ENCODE measurements around the gene FRAT2.
A peak's percentile ranks its signal among the peaks of the same experiment; 100 is the strongest.

The FRAT2 gene

DNA sequence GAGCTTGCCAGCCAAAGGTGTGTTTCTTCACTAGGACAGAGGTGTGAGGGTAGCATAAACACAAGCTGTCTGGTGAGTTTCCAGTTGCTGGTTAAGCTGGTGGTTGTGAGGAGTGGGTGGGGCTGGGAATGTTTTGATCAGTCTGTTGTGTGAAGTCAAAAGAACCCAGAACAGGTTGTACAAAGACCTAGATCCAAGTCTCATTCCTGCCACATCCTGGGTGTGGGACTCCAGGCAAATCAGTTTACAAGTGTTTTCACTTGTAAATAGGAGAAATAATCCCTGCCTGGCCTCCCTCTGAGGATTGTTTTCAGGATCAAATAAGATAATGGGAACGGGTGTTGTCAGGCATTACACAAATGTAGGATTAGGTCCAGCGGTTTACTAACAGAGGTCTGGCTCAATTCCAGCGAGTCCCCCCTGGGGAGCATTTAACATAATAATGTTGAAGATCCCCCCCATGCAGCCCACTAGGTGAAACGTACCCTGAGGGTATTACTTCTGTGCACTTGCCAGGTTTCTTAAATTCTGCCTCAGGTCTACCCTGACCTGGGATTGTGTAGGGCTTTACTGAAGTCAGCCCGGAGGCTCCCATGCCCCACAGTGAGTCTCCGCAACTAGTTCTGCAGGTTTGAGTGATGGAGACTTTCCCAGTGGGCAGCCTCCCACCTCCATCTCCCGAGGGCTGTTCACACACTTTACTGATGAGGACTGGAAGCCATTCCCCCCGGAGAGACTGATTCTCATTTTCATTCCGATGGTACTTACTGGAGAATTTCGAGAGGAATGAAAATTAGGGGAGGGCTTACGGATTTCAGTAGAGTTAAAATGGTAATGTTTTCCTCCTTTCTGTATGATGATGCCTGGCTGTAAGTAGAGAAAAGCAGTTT, 2.7 kb upstream of the FRAT2 start:
- H3K4me3 ChIP-seq (ENCODE audit: low read depth, low read length): no peak overlapping the region
- TF ChIP-seq MYC (IDR thresholded peaks at IDR 0.05; ENCODE audit: low read depth, low read length) (no peak), POLR2A (IDR thresholded peaks at IDR 0.05; ENCODE audit: extremely low read depth, insufficient read length) (no peak)
- TF ChIP-seq, protein P1, sequence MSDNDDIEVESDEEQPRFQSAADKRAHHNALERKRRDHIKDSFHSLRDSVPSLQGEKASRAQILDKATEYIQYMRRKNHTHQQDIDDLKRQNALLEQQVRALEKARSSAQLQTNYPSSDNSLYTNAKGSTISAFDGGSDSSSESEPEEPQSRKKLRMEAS (IDR thresholded peaks at IDR 0.05; ENCODE audit: low read depth, low read length): no peak
- TF ChIP-seq, protein P2, sequence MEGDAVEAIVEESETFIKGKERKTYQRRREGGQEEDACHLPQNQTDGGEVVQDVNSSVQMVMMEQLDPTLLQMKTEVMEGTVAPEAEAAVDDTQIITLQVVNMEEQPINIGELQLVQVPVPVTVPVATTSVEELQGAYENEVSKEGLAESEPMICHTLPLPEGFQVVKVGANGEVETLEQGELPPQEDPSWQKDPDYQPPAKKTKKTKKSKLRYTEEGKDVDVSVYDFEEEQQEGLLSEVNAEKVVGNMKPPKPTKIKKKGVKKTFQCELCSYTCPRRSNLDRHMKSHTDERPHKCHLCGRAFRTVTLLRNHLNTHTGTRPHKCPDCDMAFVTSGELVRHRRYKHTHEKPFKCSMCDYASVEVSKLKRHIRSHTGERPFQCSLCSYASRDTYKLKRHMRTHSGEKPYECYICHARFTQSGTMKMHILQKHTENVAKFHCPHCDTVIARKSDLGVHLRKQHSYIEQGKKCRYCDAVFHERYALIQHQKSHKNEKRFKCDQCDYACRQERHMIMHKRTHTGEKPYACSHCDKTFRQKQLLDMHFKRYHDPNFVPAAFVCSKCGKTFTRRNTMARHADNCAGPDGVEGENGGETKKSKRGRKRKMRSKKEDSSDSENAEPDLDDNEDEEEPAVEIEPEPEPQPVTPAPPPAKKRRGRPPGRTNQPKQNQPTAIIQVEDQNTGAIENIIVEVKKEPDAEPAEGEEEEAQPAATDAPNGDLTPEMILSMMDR (IDR thresholded peaks at IDR 0.05; ENCODE audit: low read depth, low read length): no peak
- no peak for DNase-seq (ENCODE audit: low read depth)

DNA sequence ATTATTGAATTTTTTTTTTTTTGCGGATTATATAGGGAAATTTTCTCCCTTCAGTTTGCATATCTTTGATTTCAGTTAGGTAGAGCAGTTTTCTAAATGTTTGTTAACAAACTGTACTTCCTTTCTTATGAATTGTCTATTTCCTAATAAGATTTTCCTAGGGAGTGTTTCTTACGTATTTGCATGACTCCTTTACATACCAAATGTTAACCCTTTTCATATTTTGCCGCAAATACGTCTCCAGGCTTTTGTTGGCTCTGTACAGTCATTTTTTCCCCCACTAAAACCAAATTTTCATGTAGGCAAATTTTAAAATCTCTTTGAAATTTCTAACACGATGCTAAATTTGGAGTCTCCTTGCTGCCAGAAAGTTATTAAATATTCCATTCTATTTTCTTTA, 1.9 kb upstream of the FRAT2 start:
- no peak for DNase-seq (ENCODE audit: low read depth)
- TF ChIP-seq, protein P2 (IDR thresholded peaks at IDR 0.05; ENCODE audit: low read depth, low read length): no peak
- TF ChIP-seq MYC (IDR thresholded peaks at IDR 0.05; ENCODE audit: low read depth, low read length) (no peak), POLR2A (IDR thresholded peaks at IDR 0.05; ENCODE audit: extremely low read depth, insufficient read length) (no peak)
- TF ChIP-seq, protein P1 (IDR thresholded peaks at IDR 0.05; ENCODE audit: low read depth, low read length): no peak
- H3K4me3 ChIP-seq (ENCODE audit: low read depth, low read length): no peak overlapping the region

DNA sequence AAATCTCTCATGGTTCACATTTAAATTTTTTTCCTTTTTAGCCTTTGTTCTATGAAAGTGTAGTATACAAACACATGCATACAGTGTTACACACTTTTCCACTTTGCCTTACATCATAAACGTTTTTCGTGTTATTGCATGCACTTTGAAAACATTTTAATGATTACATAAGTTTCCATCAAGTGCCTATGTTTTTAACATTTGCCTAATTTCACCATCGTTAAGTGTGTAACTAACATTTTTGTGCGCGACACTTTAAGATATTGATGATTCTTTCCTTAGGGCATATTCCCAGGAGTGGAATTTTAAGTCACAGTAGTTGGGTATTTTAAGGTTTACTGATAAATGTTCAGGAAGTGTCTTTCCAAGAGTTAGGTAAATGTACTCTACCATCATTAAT, 1.5 kb upstream of the FRAT2 start:
- TF ChIP-seq, protein P1 (IDR thresholded peaks at IDR 0.05; ENCODE audit: low read depth, low read length): no peak
- TF ChIP-seq MYC (IDR thresholded peaks at IDR 0.05; ENCODE audit: low read depth, low read length) (no peak), POLR2A (IDR thresholded peaks at IDR 0.05; ENCODE audit: extremely low read depth, insufficient read length) (no peak)
- TF ChIP-seq, protein P2 (IDR thresholded peaks at IDR 0.05; ENCODE audit: low read depth, low read length): no peak
- no peak for DNase-seq (ENCODE audit: low read depth)
- no peak overlapping the region for H3K4me3 ChIP-seq (ENCODE audit: low read depth, low read length)

DNA sequence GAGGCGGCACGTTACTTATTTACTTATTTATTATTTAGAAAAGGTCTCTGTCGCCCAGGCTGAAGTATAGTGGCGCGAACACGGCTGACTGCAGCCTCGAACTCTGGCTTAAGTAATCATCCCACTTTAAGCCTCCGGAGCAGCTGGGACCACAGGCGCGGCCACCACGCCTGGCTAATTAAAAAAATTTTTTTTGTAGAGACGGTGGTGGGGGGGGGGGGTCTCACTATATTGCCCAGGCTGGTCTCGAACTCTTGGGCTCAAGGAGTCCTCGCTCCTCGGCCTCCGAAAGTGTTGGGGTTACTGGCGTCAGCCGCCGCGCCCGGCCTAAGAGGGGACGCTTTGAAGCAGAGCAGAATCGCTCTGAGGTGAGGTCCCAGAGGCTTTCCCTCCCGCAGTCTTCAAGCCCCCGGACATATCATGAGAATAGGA, 675 bp upstream of the FRAT2 start:
- TF ChIP-seq, protein P1 (IDR thresholded peaks at IDR 0.05; ENCODE audit: low read depth, low read length): no peak
- TF ChIP-seq POLR2A (IDR thresholded peaks at IDR 0.05; ENCODE audit: extremely low read depth, insufficient read length): no peak
- TF ChIP-seq, protein P2 (IDR thresholded peaks at IDR 0.05; ENCODE audit: low read depth, low read length): no peak
- TF ChIP-seq MYC (IDR thresholded peaks at IDR 0.05; ENCODE audit: low read depth, low read length): no peak
- DNase-seq (ENCODE audit: low read depth): no peak
- H3K4me3 ChIP-seq (ENCODE audit: low read depth, low read length): peak overlapping the region; percentile 47

DNA sequence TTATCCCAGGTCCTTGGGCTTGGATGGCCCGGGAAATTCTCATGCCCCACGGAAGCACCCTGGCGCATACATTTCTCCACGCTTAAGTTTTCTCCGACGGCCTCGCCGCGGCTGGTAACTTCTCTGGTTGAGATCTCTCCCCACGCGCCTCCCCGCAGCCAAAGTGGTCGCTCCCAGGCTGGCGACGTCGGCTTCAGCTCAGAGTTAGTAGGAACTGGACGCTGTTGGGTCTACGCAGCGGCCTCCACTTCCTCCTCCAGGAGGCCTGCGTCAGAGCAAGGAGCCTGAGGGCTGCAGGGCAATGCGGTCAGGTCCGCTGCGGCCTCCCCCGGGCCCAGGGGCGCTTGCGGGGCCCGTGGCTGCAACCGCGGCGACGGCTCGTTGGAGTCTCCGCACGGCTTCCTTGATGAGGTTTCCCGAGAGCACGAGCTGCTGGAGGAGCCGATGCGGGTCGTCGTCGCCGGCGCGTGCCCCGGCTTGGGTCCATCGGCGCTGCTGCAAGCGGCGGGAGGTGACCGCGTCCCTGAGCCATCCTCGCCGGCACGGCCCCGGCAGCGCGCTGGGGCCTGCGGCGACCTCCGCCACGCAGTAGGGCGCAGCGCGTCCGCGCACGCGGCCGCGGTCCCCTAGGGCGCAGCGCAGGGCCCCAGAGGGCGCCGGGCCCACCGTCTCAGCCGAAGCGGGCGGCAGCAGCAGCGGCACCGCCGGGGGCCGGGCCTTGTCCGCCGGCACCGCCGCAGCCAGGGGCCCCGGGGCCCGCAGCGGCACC, 744 bp downstream of the FRAT2 start:
- DNase-seq (ENCODE audit: low read depth): peak; percentile 94
- H3K4me3 ChIP-seq (ENCODE audit: low read depth, low read length): peak overlapping the region; percentile 89
- TF ChIP-seq, protein P2 (IDR thresholded peaks at IDR 0.05; ENCODE audit: low read depth, low read length): no peak
- TF ChIP-seq MYC (IDR thresholded peaks at IDR 0.05; ENCODE audit: low read depth, low read length) (peak; percentile 50; the same call in 1 of the 2 replicates), POLR2A (IDR thresholded peaks at IDR 0.05; ENCODE audit: extremely low read depth, insufficient read length) (peak; percentile 54)
- TF ChIP-seq, protein P1 (IDR thresholded peaks at IDR 0.05; ENCODE audit: low read depth, low read length): peak; percentile 23
